Activated CD4-positive, alpha-beta T cell treated with anti-CD3 and anti-CD28 coated beads, Interleukin-2, amount 10 ng/mL, durations not matched to agents 24 days and 14 days (primary cell): ENCODE data around the gene LMOD3. TPM values are rescaled to one million over a fixed set of nuclear protein-coding genes. Genes with fewer than 3 reads are reported as not detected.
A peak's percentile ranks its signal among the peaks of the same experiment; 100 is the strongest.

Experiments
- DNase-seq: peaks from one replicate; pipeline ENCODE4 v3.0.0; 2022
- H3K27ac Mint-ChIP-seq: one replicate; pipeline ENCODE4 v1.8.0; 2022; ENCODE audit warnings: mild to moderate bottlenecking, mixed read lengths
- H3K27me3 Mint-ChIP-seq: one replicate; pipeline ENCODE4 v1.8.0; 2022; ENCODE audit warnings: mixed read lengths
- H3K36me3 Mint-ChIP-seq: one replicate; pipeline ENCODE4 v1.8.0; 2022; ENCODE audit warnings: low read depth, mild to moderate bottlenecking, mixed read lengths
- H3K4me1 Mint-ChIP-seq: one replicate; pipeline ENCODE4 v1.8.0; 2021; ENCODE audit warnings: mixed read lengths
- H3K4me3 Mint-ChIP-seq: one replicate; pipeline ENCODE4 v1.8.0; 2022; ENCODE audit warnings: mild to moderate bottlenecking, moderate library complexity, mixed read lengths
- H3K9me3 Mint-ChIP-seq: one replicate; pipeline ENCODE4 v1.8.0; 2021; ENCODE audit warnings: mixed read lengths
- intact Hi-C: fragments of 100-400 bp; cut with micrococcal nuclease; formaldehyde crosslinking; loops from one replicate; pipeline ENCODE4 v1.15.1; 2023
- total RNA-seq: library from RNA; stranded (reverse); gene quantifications from 2 replicates; pipeline ENCODE4 v1.2.3, GENCODE V29; 2022

LMOD3 gene
- total RNA-seq, 1 donor from 2014 or later = not detected

DNA sequence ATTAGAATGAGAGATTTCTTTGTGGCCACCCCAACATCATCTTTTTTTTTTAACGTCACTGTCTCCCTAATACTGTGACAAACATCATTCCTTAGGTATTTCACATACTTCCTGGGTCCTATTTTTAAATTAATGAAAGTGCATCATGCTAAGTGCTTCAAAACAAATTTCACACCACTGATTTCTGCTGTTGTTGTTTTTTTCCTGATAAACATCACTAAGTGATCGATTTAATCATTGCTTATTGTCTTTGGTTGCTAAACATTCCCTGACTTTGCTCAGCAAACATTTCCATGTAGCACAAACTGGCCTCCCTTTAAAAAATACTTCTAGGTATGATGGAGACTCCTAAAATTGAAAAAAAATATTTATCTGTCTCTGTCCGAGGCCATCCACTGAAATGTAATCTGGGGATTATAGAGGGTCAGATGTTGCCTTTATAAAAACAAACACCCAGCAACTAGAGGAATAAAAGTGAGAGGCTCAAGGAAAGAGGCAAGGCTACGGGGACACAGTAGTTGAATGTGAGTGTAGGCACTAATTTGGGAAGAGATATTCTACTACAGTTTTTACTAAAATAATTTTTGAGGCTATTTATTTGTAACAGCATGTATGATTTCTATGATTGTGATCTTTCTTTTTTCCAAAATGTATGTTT lies 20.5 kb upstream of the LMOD3 start:
- no peak for DNase-seq
- Mint-ChIP-seq H3K4me3 (no peak overlapping the region), H3K4me1 (no peaks in the 10 kb centered on the region), H3K27ac (no peak overlapping the region), H3K9me3 (no peaks in the 10 kb centered on the region), H3K27me3 (peaks cover 28% of the 10 kb centered on the region), H3K36me3 (no peaks in the 10 kb centered on the region)
- intact Hi-C loops = no loop called here

DNA sequence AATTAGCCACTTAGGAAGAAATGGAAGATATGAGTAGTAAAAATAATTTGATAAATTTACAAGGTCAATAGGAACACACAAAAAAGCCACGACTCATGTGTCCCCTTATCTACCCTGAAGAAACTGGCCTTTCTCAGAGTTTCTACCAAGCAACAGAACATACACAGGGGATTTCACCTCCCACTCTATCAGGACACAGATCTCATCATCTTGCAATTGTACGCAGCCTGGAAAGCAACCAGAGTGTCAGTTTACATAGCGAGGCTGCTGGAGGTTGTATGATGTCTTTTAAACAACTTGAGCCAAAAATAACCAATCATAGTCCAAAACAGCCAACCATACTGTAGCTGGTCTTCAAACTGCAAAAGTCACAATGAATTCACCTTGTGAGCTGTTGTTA lies 19.7 kb upstream of the LMOD3 start:
- intact Hi-C loops = no loop called here
- DNase-seq = no peak
- Mint-ChIP-seq H3K9me3 (no peaks in the 10 kb centered on the region), H3K4me3 (no peak overlapping the region), H3K27ac (no peak overlapping the region), H3K36me3 (no peaks in the 10 kb centered on the region), H3K4me1 (no peaks in the 10 kb centered on the region), H3K27me3 (peaks cover 32% of the 10 kb centered on the region)

DNA sequence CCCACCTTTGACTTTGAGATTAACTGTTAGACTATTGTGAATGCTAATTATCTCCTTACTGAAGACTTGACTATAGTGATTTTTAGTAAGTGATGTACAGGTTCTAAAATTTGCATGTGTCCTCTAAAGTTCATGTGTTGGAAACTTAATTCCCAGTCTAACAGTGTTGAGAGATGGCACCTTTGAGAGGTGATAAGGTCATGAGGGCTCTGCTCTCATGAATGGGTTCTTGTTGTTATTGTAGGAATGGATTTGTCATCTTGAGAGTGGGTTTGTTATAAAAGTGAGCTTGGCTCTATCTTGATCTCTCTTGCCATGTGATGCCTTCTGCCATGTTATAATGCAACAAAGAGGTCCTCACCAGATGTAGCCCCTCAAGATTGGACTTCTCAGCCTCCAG lies 18.9 kb upstream of the LMOD3 start:
- intact Hi-C loops = no loop called here
- no peak for DNase-seq
- Mint-ChIP-seq H3K9me3 (no peaks in the 10 kb centered on the region), H3K36me3 (no peaks in the 10 kb centered on the region), H3K27me3 (peaks cover 35% of the 10 kb centered on the region), H3K4me3 (no peak overlapping the region), H3K27ac (no peak overlapping the region), H3K4me1 (no peaks in the 10 kb centered on the region)

DNA sequence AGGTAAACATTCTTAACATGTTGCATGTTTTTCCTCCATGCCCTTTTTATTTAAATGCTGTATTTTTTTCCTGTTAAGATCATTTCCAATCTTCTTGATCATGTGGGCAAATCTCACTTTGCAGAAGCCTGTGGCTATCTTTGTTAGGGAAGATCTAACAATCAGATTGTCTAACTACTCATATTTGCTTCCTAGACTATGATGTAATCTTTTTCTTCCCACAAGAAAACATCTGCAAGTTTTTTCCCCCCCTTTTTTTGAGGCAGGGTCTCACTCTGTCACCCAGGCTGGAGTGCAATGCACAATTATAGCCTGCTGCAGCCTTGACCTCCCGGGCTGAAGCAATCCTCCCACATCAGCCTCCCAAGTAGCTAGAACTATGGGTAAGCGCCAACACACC lies 15.0 kb upstream of the LMOD3 start:
- Mint-ChIP-seq H3K27ac (no peak overlapping the region), H3K4me3 (no peak overlapping the region), H3K4me1 (no peaks in the 10 kb centered on the region), H3K9me3 (no peaks in the 10 kb centered on the region), H3K36me3 (no peaks in the 10 kb centered on the region), H3K27me3 (peaks cover 28% of the 10 kb centered on the region)
- intact Hi-C loops = no loop called here
- no peak for DNase-seq

DNA sequence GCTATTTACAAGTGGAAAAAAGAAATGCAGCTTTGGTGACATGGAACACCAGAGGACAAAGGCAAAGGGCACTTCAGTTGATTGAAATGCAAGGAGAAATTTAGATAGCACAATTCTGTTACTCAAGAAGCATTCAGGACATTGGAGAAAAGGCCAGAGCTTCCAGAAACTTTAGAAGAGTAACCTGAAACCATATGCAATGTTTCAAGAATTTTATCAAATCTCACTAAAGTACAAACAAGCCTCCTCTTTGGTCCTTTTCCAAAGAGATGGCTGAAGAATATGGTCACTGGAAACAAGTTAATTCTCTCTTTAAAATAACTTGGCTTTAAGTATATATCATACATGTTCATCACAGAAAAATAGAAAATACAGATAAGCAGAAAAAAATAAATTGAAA lies 14.6 kb upstream of the LMOD3 start:
- intact Hi-C loops = no loop called here
- Mint-ChIP-seq H3K9me3 (no peaks in the 10 kb centered on the region), H3K27ac (no peak overlapping the region), H3K36me3 (no peaks in the 10 kb centered on the region), H3K4me3 (no peak overlapping the region), H3K4me1 (no peaks in the 10 kb centered on the region), H3K27me3 (peaks cover 26% of the 10 kb centered on the region)
- DNase-seq = no peak

DNA sequence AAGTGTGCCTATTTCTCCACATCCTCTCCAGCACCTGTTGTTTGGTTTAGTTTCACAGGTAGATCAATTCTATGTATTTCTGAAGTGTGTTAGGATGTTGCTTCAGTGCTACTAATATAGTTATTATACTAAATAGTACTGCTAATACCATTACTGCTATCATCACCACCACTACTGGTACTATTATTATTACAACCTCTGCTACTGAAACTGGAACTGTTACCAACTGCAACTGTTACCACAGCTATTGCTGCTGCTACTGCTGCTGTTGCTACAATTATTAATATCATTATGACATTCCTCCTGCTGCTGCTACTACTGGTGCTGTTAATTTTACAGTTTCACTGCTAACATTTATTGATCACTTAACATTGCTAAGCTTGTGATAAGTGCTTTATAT lies 8.3 kb upstream of the LMOD3 start:
- H3K4me1 Mint-ChIP-seq = peaks cover 2% of the 10 kb centered on the region

DNA sequence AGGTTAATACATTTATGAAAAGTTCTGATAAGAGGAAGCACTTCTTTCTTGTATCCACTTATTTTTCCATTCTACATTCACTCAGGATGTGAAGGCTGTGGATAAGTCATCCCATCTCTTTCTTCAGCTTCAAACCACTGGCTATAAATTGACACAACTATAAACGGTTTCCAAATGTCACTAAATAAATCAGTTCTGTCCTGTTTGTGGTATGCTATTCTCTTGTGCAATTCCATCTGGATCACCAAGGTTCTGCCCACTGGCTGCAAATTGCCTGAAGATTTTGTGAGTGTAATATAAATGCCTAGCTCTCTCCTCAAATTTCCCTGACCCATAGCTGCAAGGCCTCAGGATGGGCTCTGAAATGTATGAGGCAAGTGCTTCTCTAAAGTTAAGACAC lies 7.1 kb upstream of the LMOD3 start:
- H3K36me3 Mint-ChIP-seq = no peaks in the 10 kb centered on the region
- H3K4me1 Mint-ChIP-seq = peaks cover 2% of the 10 kb centered on the region
- intact Hi-C loops = no loop called here
- peaks cover 9% of the 10 kb centered on the region for H3K27me3 Mint-ChIP-seq
- no peak overlapping the region for H3K4me3 Mint-ChIP-seq
- no peaks in the 10 kb centered on the region for H3K9me3 Mint-ChIP-seq
- no peak overlapping the region for H3K27ac Mint-ChIP-seq
- no peak for DNase-seq

More for the DNA sequence above, 8.3 kb upstream of the LMOD3 start:
- no peak for DNase-seq
- Mint-ChIP-seq H3K27ac (no peak overlapping the region), H3K4me3 (no peak overlapping the region), H3K27me3 (peaks cover 10% of the 10 kb centered on the region), H3K9me3 (no peaks in the 10 kb centered on the region), H3K36me3 (no peaks in the 10 kb centered on the region)
- intact Hi-C loops = no loop called here

DNA sequence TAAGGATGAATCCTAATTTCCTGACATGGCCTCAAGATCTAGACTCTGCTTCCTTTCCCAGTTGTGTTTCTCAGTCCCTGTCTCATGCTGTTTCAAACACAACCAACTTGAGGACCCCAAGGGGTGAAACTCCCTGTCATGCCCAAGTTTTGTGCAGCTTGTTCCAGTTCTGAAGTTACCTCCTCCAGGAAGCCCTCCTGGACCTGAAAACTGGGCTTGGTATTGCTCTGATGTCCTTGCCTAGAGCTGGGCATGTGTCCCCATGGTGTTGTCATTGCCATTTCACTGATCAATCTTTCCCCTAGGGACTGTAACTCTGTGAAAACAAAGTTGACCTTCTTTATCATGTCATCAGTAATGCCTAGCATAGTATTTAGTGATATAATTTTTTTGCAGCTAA lies 6.1 kb upstream of the LMOD3 start:
- peaks cover 11% of the 10 kb centered on the region for H3K27me3 Mint-ChIP-seq
- DNase-seq = no peak
- H3K36me3 Mint-ChIP-seq = no peaks in the 10 kb centered on the region
- H3K9me3 Mint-ChIP-seq = no peaks in the 10 kb centered on the region
- no peak overlapping the region for H3K27ac Mint-ChIP-seq
- H3K4me3 Mint-ChIP-seq = no peak overlapping the region
- intact Hi-C loops = no loop called here
- H3K4me1 Mint-ChIP-seq = peaks cover 2% of the 10 kb centered on the region

DNA sequence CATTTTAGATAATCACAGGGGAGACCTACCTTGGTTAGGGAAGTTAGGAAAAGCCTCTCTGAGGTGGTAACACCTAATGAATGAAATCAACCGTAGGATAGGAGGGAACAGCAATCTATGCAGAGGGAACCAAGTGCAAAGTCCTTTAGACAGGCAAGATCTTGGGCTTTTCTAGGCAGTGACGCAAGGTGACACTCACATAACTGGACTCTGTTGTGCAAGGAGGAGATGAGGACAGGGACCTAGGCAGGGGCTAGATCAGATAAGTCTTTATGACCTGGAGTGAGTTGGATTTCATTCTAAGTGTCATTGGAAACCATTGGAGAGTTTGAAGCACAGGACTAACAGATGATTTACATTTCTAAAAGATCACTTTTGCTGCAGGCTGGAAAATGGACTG lies 4.6 kb upstream of the LMOD3 start:
- Mint-ChIP-seq H3K4me3 (no peak overlapping the region), H3K36me3 (no peaks in the 10 kb centered on the region), H3K4me1 (peaks cover 2% of the 10 kb centered on the region), H3K27me3 (peaks cover 11% of the 10 kb centered on the region), H3K27ac (no peak overlapping the region), H3K9me3 (no peaks in the 10 kb centered on the region)
- no peak for DNase-seq
- intact Hi-C loops = no loop called here

DNA sequence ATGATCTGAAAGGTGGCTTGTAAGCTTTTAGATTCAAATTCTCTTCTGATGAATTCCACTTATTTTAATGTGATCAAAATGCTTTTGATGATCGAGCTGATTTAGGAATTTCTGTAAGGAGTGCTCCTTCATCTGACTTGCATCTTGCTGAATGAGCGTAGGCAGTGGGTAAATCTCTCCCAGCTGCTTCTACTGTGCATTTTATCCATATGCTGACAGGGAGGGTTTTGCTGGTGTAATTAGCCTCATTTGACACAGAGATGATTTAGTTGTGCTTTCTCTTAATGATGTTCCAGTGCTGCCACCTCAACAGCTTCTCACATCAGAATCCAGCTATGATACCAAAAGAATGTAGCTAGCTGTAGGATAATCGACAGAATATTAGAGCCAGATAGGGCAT lies 3.8 kb upstream of the LMOD3 start:
- no peak for DNase-seq
- intact Hi-C loops = no loop called here
- no peaks in the 10 kb centered on the region for H3K9me3 Mint-ChIP-seq
- no peak overlapping the region for H3K27ac Mint-ChIP-seq
- no peaks in the 10 kb centered on the region for H3K36me3 Mint-ChIP-seq
- H3K4me1 Mint-ChIP-seq = peaks cover 2% of the 10 kb centered on the region
- no peak overlapping the region for H3K4me3 Mint-ChIP-seq
- H3K27me3 Mint-ChIP-seq = peaks cover 11% of the 10 kb centered on the region

DNA sequence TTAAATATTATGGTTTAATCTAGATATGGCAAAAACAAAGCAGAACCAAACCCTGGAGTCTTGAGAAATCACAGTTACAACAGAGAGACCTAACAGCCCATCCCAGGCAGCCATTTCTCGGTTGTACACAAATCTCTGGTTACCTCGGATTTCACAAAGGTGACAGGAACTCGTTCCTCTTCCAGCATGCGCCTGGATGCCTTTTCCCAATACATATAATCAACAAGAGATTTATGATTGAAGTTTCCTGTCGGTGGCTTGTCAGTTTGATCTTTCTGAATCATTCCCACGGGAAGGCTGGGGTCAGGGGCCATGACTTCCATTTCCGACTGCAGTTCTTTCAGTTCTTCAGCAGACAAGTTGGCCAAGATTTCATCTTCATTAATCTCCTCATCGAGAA lies 445 bp downstream of the LMOD3 start:
- Mint-ChIP-seq H3K9me3 (no peaks in the 10 kb centered on the region), H3K4me3 (no peak overlapping the region), H3K27ac (no peak overlapping the region), H3K4me1 (peaks cover 4% of the 10 kb centered on the region), H3K36me3 (no peaks in the 10 kb centered on the region), H3K27me3 (peaks cover 10% of the 10 kb centered on the region)
- intact Hi-C loops = loop anchor here (1.0 to 5.0 kb wide), 3 partner anchors 184 to 549 kb away; no protein-coding TSS in a partner anchor
- no peak for DNase-seq

DNA sequence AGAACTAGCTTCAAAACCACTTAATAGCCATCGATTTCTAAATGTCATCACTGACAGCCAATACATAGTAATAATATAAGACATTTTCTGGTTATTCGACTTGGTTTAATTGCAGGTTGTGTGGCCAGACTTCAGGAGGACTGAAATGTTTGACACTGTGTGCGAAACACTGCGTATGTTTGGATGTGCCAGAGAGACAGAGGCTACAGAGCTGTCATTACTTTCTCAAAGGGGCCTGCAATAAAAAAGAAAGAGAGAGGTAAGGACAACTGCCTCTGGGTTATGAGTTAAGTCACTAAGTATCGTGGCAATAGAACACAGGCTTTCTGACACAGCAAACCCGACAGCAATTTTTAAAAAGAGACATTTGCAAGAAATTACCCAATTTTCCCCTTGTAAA lies 882 bp downstream of the LMOD3 start:
- Mint-ChIP-seq H3K36me3 (no peaks in the 10 kb centered on the region), H3K9me3 (no peaks in the 10 kb centered on the region), H3K4me1 (peaks cover 4% of the 10 kb centered on the region), H3K27ac (no peak overlapping the region), H3K4me3 (no peak overlapping the region), H3K27me3 (peaks cover 9% of the 10 kb centered on the region)
- DNase-seq = no peak
- intact Hi-C loops = loop anchor here (1.0 to 5.0 kb wide), 3 partner anchors 185 to 550 kb away; no protein-coding TSS in a partner anchor

DNA sequence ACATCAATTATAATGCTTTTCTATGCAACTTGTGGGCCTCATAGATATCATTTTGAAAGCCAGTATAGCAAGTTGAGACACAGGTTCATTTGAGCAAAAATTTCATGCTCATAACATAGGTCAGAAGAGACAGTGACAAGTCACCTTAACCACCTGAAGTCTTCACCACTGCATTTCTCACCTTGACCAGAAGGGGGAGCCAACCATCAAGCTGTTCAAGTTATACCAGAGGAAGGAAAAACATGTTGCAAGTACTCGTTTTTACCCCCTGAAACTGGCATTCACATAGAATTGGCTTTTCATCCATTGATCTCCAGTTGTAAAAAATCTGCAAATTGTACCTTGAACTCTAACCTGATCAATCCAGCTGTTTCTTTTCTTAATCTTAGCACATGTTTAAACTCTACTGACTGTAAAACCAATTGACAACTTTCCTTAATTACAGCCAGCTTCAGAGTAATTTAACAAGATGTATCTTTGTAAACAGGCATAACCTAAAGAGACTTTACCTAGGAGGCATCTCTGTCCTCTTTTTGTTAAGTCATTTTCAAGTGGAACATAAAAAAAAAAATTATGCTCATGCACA lies 1.4 kb downstream of the LMOD3 start:
- Mint-ChIP-seq H3K36me3 (no peaks in the 10 kb centered on the region), H3K27ac (no peak overlapping the region), H3K4me1 (peaks cover 4% of the 10 kb centered on the region), H3K9me3 (no peaks in the 10 kb centered on the region), H3K4me3 (no peak overlapping the region), H3K27me3 (peaks cover 5% of the 10 kb centered on the region)
- DNase-seq = peak; percentile 94
- intact Hi-C loops = loop anchor here (1.0 to 5.0 kb wide), 3 partner anchors 185 to 550 kb away; no protein-coding TSS in a partner anchor

DNA sequence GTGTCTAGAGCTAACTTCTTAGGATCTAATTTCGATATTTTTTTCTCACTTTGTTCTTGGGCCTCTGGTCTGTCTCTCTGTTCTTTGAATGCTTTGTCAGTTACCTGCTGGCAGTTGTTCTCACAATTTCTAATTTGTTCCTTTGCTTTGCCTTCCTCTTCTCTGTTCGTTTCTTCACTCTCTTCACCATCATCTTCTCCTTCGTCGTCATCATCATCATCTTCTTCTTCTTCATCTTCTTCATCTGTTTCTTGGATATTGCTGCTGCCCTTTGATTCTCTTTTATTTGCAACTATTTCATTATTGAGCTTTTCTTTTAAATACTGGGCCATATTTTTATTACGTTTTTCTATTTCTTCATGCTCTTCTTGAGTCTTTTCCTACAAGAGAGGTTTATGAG lies 2.7 kb downstream of the LMOD3 start:
- Mint-ChIP-seq H3K27me3 (peaks cover 5% of the 10 kb centered on the region), H3K27ac (no peak overlapping the region), H3K4me1 (peaks cover 4% of the 10 kb centered on the region), H3K9me3 (no peaks in the 10 kb centered on the region), H3K4me3 (no peak overlapping the region), H3K36me3 (no peaks in the 10 kb centered on the region)
- intact Hi-C loops = loop anchor here (5.0 kb wide), 1 partner anchor 293 kb away; no protein-coding TSS in a partner anchor
- no peak for DNase-seq

DNA sequence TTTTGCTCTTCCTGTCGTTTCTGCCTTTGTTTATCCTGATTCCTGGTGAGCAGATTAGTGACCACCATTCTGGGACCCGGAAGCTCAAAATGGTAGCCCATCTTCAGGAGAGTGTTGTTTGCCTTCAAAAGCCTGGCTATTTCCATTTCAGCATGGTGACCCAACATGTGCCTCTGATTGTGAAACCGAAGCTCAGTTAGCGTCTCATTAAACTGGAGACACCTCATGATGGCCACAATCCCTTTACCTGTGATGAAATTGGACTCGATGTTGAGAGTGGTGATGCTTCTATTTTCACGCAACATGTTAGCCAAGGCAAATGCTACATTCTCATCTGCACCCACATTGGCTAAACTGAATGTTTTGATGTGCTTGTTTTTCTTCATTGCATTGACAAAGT lies 3.3 kb downstream of the LMOD3 start:
- Mint-ChIP-seq H3K27ac (no peak overlapping the region), H3K36me3 (no peaks in the 10 kb centered on the region), H3K27me3 (peaks cover 5% of the 10 kb centered on the region), H3K4me1 (peaks cover 4% of the 10 kb centered on the region), H3K9me3 (no peaks in the 10 kb centered on the region), H3K4me3 (no peak overlapping the region)
- no peak for DNase-seq
- intact Hi-C loops = no loop called here
